Embryonic facial prominence (tissue), 1 donor: ENCODE data around the gene PLPP3.

Experiments used
- DNase-seq: peaks from one replicate; pipeline ENCODE4 v3.0.0-alpha.2; 2016; ENCODE audit errors: extremely low spot score

The PLPP3 gene

DNA sequence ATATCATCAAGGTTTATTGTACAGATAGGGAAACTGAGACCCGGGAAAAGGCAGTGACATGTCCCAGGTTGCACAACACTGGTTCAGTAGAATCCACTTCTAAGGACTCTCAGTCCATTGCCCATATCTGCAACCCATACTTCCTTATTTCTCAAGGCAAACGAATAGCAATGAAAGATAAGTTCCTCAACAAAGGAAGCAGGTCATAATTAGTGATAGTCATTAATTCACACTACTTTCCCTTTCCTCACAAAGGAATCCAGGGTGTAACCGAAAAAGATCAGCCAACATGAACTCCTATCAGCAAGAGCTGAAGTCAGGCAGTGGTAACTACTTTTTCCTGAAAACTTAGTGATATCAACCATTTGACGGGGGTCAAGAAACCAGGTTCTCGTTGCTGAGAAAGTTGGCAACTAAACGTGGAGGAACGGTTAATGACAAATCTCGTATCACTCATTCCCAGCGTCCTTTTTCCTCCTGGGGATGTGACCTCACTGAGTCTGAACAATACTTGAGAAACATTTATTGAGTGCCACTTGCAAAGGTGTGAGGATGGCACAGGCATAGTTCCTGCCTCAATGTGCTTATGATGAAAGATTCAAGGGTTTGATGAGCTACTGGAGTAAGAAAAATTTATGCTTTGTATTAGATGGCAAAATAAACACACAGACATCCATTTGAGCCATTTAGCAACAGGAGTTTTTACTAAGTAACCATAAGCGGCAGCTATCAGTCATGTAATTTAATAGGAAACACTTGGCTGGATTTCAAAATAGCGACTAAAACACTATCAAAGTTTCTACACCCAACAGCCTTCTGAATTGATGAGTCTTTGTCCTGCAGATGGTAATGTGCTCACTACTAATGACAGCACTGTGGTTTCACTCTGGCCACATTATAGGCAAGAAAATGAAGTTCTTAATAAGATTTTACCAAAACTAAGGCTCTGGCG, 82.3 kb downstream of the PLPP3 start:
- no peak for DNase-seq

DNA sequence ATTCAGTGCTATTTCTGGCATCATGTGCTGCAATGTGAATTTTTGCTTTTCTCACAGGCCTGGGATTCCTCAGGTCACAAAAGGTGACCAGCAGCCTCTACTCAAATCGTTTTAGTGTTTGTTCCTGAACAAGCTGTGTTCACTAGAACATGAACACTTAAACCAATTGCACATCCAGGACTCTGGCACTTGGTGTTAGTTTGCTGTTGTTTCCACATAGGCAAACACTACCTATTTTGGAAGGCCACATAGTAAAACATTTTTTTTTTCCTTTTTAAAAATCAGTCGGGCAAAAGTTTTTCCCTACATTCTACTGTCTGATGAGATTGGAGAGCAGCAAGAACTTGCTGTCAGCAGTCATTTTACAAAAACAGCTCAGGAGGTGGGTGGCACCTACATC, 83.2 kb downstream of the PLPP3 start:
- no peak for DNase-seq

DNA sequence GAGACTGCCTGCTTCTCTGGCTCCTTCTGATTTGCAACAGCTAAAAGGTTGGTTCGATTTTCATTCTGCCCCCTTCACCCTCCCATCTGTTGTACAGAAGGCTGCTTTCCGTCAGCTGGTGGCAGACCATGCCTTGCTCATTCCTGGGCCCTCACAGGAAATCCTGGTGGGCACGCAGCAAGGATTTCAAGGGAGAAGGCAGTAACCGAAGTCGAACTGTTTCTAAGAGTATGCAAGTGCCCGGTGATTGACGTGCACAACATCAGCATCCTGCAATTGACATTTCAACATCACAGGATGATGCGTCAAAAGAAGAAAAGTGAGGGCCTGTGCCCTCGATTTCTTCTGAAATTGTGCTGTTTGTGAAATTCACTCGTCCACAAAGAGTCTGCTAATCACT, 83.8 kb downstream of the PLPP3 start:
- no peak for DNase-seq

DNA sequence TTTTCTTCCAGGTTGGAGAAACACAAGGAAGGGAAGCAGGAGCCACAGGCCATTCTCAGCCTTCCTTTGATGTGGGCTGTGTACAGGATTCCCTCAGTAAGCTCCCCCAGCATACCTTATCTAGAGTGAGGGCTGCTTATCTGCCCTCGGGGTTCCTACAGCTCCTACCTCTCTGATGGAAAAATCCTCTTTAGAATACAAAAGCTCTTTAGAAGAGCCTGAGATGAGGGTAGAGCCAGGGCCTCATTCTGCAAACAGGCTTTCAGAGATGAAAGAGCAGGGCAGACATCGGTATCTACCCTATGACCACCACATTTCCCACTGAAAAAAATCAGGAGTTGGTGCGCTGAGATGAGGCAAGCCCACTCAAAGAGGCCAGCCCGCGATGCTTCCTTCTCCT, 85.1 kb downstream of the PLPP3 start:
- no peak for DNase-seq

- DNase-seq = no peak
These were observed 85.5 kb downstream of the PLPP3 start for GRCh38 chr1:56493826-56494225.

DNA sequence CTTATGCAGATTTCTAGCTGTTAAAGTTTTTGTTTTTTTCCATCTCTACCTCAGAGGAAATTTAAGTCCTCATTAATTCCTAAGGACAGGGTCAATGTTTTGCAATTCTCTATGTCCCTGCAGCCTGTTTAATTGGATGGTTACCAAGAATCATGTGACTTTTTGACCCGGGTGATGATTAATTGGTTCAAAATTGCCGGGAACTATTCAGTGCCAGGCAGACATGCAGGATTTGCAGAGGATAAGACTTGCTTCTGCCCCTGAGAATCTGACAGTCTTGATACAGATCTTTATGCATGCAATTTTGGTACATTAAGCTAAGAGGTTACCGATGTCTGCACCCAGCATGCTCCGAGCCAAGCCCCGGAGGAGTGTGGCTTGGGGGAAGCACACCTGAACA, 87.9 kb downstream of the PLPP3 start:
- DNase-seq = no peak

DNA sequence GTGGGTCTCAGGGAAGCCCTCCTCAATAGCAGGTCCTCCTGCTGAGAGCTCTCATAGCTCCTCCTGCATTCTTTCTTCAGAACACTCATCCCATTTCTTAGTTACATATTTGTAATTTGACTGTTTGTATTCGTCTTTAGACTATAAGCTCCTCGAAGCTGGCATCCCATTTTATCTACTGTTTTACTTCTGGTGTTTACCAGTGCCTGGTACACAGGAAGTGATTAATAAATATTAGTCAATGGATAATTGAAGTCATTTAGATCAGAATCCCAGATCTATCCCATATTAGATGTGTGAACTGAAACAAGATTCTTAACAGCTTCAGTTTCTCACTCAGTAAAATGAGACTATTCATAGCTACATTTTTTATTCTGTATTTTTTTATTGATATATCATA, 88.7 kb downstream of the PLPP3 start:
- no peak for DNase-seq

DNA sequence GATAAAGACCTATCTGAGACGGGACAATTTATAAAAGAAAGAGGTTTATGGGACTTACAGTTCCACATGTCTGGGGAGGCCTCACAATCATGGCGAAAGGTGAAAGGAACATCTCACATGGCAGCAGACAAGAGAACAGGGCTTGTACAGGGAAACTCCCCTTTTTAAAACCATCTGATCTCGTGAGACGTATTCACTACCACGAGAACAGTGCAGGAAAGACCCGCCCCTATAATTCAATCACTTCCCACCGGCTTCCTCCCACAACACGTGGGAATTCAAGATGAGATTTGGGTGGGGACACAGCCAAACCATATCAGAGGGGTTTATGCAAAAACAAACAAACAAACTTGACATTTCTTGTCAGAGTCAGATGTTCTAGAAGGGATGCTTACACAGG, 89.7 kb downstream of the PLPP3 start:
- no peak for DNase-seq

- DNase-seq = no peak
These were observed 94.7 kb downstream of the PLPP3 start for GRCh38 chr1:56484695-56485094.

DNA sequence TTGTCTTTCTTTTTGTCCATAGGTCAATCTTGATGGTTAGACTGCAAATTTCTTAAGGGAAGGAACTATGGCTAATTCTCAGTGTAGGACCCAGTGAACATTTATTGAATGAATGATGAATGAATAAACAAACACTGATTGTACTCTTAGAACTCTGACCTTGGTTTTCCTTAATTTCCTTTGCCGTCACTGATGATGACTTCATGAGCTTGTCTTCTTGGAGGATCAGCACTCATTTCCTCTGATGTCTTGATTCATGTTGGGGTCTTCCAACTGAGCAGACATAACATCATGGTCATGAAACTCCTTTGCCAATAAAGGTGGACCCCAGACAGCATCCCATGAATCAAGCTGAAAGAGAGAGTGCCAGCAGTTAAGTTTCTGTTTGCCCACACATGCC, 96.3 kb downstream of the PLPP3 start:
- no peak for DNase-seq

DNA sequence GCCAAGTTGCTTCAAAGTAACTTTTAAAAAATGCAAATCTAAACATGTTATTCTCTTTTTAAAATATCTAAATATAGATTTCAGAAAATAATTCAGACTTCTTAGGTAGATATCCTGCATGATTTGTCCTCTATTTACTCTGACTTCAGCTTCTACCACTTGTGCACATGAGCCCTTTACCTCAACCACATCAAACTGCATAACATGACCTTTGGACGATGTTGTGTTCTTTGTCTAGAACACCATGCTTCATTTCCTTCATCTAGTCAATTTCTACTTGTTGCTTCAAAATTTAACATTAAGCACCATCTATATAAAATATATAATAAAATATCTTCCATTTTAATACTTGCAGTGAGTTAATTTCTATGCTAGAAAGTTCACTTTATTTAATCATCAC, 96.9 kb downstream of the PLPP3 start:
- no peak for DNase-seq

GRCh38 chr1:56481140-56481694, 98.1 kb downstream of the PLPP3 start:
- no peak for DNase-seq

- no peak for DNase-seq
These were observed 100.6 kb downstream of the PLPP3 start for GRCh38 chr1:56478734-56479133.

- no peak for DNase-seq
These were observed 101.9 kb downstream of the PLPP3 start for GRCh38 chr1:56477164-56478111.

GRCh38 chr1:56473582-56474270, 105.6 kb downstream of the PLPP3 start:
- no peak for DNase-seq

- no peak for DNase-seq
These were observed 106.5 kb downstream of the PLPP3 start for GRCh38 chr1:56472860-56473259.

- DNase-seq = no peak
These were observed 109.6 kb downstream of the PLPP3 start for GRCh38 chr1:56469640-56470371.

GRCh38 chr1:56468518-56468917, 110.8 kb downstream of the PLPP3 start:
- no peak for DNase-seq

DNA sequence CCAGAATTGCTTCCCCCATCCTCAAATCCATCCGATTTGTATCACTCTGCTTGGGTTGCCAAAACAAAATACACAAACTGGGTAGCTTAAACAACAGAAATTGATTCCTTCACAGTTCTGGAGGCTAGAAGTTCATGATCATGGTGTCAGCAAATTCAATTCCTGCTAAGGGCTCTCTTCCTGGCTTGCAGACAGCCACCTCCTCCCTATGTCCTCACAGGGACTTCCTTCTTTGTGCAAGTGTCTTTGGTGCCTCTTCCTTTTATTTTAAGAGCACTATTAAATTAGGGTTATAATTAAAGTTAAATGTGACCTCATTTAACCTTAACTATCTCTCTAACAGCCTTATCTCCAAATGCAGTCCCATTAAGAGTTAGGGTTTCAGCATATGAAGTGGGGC, 112.8 kb downstream of the PLPP3 start:
- DNase-seq = no peak

- no peak for DNase-seq
These were observed 115.1 kb downstream of the PLPP3 start for GRCh38 chr1:56464294-56464693.

GRCh38 chr1:56463376-56463775, 116.0 kb downstream of the PLPP3 start:
- DNase-seq = no peak
